Measurements from ENCODE around the gene RIPPLY3.

DNA sequence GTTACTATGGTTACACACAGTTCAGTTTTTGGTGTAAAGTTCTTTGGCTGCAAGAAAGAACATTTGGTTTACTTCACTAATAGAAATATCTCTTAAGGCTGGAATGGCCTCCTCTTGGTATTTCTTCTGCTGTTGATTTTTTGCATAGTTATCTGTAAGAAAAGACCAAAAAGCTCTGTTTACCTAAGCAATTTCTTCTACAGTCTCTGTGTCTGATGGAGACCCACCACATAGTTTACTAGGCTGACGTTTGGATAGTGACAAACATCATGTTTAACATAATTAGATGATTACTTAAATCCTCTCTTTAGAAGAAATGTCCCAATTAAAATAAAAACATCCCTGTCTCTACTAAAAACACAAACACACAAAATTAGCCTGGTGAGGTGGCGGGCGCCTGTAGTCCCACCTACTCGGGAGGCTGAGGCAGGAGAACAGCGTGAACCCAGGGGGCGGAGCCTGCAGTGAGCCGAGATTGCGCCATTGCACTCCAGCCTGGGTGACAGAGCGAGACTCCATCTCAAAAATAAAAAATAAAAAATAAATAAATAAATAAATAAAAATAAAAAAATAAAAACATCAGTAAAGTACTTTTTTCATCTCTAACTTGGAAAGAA is 59.2 kb downstream of the RIPPLY3 start:
- TF ChIP-seq CTCF (conservative IDR thresholded peaks at IDR 0.05; ENCODE audit: low read length), result no peak
- TF ChIP-seq EZH2phosphoT487 (IDR thresholded peaks at IDR 0.05; ENCODE audit: borderline replicate concordance), result no peak

All from Loucy (cell line).